ENCODE results near the gene CNTNAP4. TPM values are rescaled to one million over a fixed set of nuclear protein-coding genes. Genes with fewer than 3 reads are reported as not detected.

CNTNAP4 gene
- polyA plus RNA-seq, 1 donor (not counting 4 experiments of a cell fraction or from before 2014, with no cell fraction given) = 0.08 TPM

- dilution Hi-C loops (cut with MboI; ENCODE audit: extremely low pct_ligation_motif_present, low sequenced_read_pairs) = no loop called here
- TF ChIP-seq CTCF (optimal IDR thresholded peaks at IDR 0.05 in 1 of 3, IDR thresholded peaks at IDR 0.05 in 1 of 3, conservative IDR thresholded peaks at IDR 0.05 in 1 of 3; ENCODE audit: extremely low read depth in 1 of 3, insufficient read depth in 2 of 3, low read length in 3 of 3) = no peak
- TF ChIP-seq EZH2 (IDR thresholded peaks at IDR 0.05; ENCODE audit: low read length) = no peak
Observed at GRCh38 chr16:76232704-76233103, 44.5 kb upstream of the CNTNAP4 start.

GRCh38 chr16:76235025-76235424 lies 42.2 kb upstream of the CNTNAP4 start:
- no peak overlapping the region for H2AFZ ChIP-seq (ENCODE audit: control insufficient read depth, low read length)
- no peak overlapping the region for H3K4me3 ChIP-seq (ENCODE audit: control insufficient read depth in 2 of 3, extremely low read depth in 1 of 3, insufficient read depth in 2 of 3, low read depth in 1 of 3, low read length in 3 of 3)
- H3K4me2 ChIP-seq (ENCODE audit: control insufficient read depth, extremely low read depth, insufficient read depth, low read depth, low read length) = no peak overlapping the region
- H3K9ac ChIP-seq (ENCODE audit: control insufficient read depth, extremely low read depth, insufficient read depth, low read length) = no peak overlapping the region
- H3K27me3 ChIP-seq (ENCODE audit: control insufficient read depth, extremely low read depth, insufficient read depth, low read length) = no peaks in the 10 kb centered on the region
- no peaks in the 10 kb centered on the region for H3K9me3 ChIP-seq (ENCODE audit: control insufficient read depth, low read depth, low read length)
- no peaks in the 10 kb centered on the region for H3K36me3 ChIP-seq (ENCODE audit: control insufficient read depth in 2 of 2, extremely low read depth in 1 of 2, insufficient read depth in 2 of 2, low read length in 2 of 2)
- no peak for DNase-seq (ENCODE audit: low read depth, low spot score)
- no peaks in the 10 kb centered on the region for H3K4me1 ChIP-seq (ENCODE audit: control insufficient read depth, extremely low read depth, insufficient read depth, low read length)
- no peaks in the 10 kb centered on the region for H3K9me1 ChIP-seq (ENCODE audit: control insufficient read depth, extremely low read depth, insufficient read depth, low read length)
- no peaks in the 10 kb centered on the region for H3K79me2 ChIP-seq (ENCODE audit: control insufficient read depth, insufficient read depth, low read length)
- no peak for FAIRE-seq
- H4K20me1 ChIP-seq (ENCODE audit: control insufficient read depth, extremely low read depth, insufficient read depth, low read length) = no peaks in the 10 kb centered on the region
- no peak overlapping the region for H3K27ac ChIP-seq (ENCODE audit: control insufficient read depth, insufficient read depth, low read length)
- dilution Hi-C loops (cut with MboI; ENCODE audit: extremely low pct_ligation_motif_present, low sequenced_read_pairs) = no loop called here
- TF ChIP-seq CTCF (optimal IDR thresholded peaks at IDR 0.05 in 1 of 3, IDR thresholded peaks at IDR 0.05 in 1 of 3, conservative IDR thresholded peaks at IDR 0.05 in 1 of 3; ENCODE audit: extremely low read depth in 1 of 3, insufficient read depth in 2 of 3, low read length in 3 of 3) = no peak
- no peak for TF ChIP-seq EZH2 (IDR thresholded peaks at IDR 0.05; ENCODE audit: low read length)

More at GRCh38 chr16:76232704-76233103, 44.5 kb upstream of the CNTNAP4 start:
- H3K9me1 ChIP-seq (ENCODE audit: control insufficient read depth, extremely low read depth, insufficient read depth, low read length) = no peaks in the 10 kb centered on the region
- no peak overlapping the region for H2AFZ ChIP-seq (ENCODE audit: control insufficient read depth, low read length)
- H3K4me2 ChIP-seq (ENCODE audit: control insufficient read depth, extremely low read depth, insufficient read depth, low read depth, low read length) = no peak overlapping the region
- no peaks in the 10 kb centered on the region for H3K9me3 ChIP-seq (ENCODE audit: control insufficient read depth, low read depth, low read length)
- DNase-seq (ENCODE audit: low read depth, low spot score) = no peak
- H4K20me1 ChIP-seq (ENCODE audit: control insufficient read depth, extremely low read depth, insufficient read depth, low read length) = no peaks in the 10 kb centered on the region
- no peak overlapping the region for H3K27ac ChIP-seq (ENCODE audit: control insufficient read depth, insufficient read depth, low read length)
- H3K27me3 ChIP-seq (ENCODE audit: control insufficient read depth, extremely low read depth, insufficient read depth, low read length) = no peaks in the 10 kb centered on the region
- H3K36me3 ChIP-seq (ENCODE audit: control insufficient read depth in 2 of 2, extremely low read depth in 1 of 2, insufficient read depth in 2 of 2, low read length in 2 of 2) = no peaks in the 10 kb centered on the region
- H3K79me2 ChIP-seq (ENCODE audit: control insufficient read depth, insufficient read depth, low read length) = no peaks in the 10 kb centered on the region
- no peak overlapping the region for H3K9ac ChIP-seq (ENCODE audit: control insufficient read depth, extremely low read depth, insufficient read depth, low read length)
- H3K4me1 ChIP-seq (ENCODE audit: control insufficient read depth, extremely low read depth, insufficient read depth, low read length) = no peaks in the 10 kb centered on the region
- H3K4me3 ChIP-seq (ENCODE audit: control insufficient read depth in 2 of 3, extremely low read depth in 1 of 3, insufficient read depth in 2 of 3, low read depth in 1 of 3, low read length in 3 of 3) = no peak overlapping the region
- FAIRE-seq = no peak

Measured in keratinocyte (primary cell).